DND-41 (cell line): ENCODE results near the gene MAL.

Experiments used
- ATAC-seq: fragments of 200-7000 bp; cut with Tn5 transposase; 3 replicates; pipeline ENCODE4 v1.9.1; 2021; ENCODE audit warnings: low read depth; ENCODE audit not compliant: insufficient read depth
- DNase-seq: peaks from one replicate; pipeline ENCODE4 v3.0.0-alpha.2; 2020
- H2AFZ ChIP-seq: 2 replicates; pipeline ENCODE4 v1.6.0; 2012; ENCODE audit warnings: low read depth, low read length
- H3K27ac ChIP-seq: 2 replicates; pipeline ENCODE4 v1.5.1; 2012; ENCODE audit warnings: low read length, inconsistent platforms
- H3K27me3 ChIP-seq: fragments of 200-600 bp; sonication (generic); 2 replicates; pipeline ENCODE4 v1.6.0; 2012; ENCODE audit warnings: low read length, mild to moderate bottlenecking, inconsistent platforms; ENCODE audit not compliant: insufficient read depth, poor library complexity
- H3K36me3 ChIP-seq: 2 replicates; pipeline ENCODE4 v1.5.1; 2012; ENCODE audit warnings: low read length, inconsistent platforms; ENCODE audit not compliant: insufficient read depth
- H3K4me1 ChIP-seq: 2 replicates; pipeline ENCODE4 v1.5.1; 2012; ENCODE audit warnings: mild to moderate bottlenecking, low read length; ENCODE audit not compliant: insufficient read depth
- H3K4me2 ChIP-seq: 2 replicates; pipeline ENCODE4 v1.6.0; 2012; ENCODE audit warnings: mild to moderate bottlenecking, moderate library complexity, low read length, inconsistent platforms; ENCODE audit not compliant: insufficient read depth
- H3K4me3 ChIP-seq, 2 experiments: fragments of 200-600 bp in 1 of 2; shearing (Covaris generic) in 1 of 2; 2 replicates each; pipeline ENCODE4 v1.5.1; 2012 to 2016; ENCODE audit warnings: inconsistent platforms in 2 of 2, low read length in 2 of 2, mild to moderate bottlenecking in 2 of 2, low read depth in 1 of 2, moderate library complexity in 1 of 2
- H3K79me2 ChIP-seq: 2 replicates; pipeline ENCODE4 v1.6.0; 2012; ENCODE audit warnings: low read length, inconsistent platforms; ENCODE audit not compliant: insufficient read depth
- H3K9ac ChIP-seq: 2 replicates; pipeline ENCODE4 v1.6.0; 2012; ENCODE audit warnings: low read depth, mild to moderate bottlenecking, inconsistent platforms, low read length, moderate library complexity
- H3K9me3 ChIP-seq: 2 replicates; pipeline ENCODE4 v1.5.1; 2012; ENCODE audit warnings: low read length, moderate library complexity, mild to moderate bottlenecking, inconsistent platforms; ENCODE audit not compliant: insufficient read depth, severe bottlenecking
- H4K20me1 ChIP-seq: 2 replicates; pipeline ENCODE4 v1.6.0; 2012; ENCODE audit warnings: low read length; ENCODE audit not compliant: insufficient read depth
- EZH2 ChIP-seq: IDR thresholded peaks from 3 replicates; pipeline ENCODE4 v1.6.1; 2012; ENCODE audit warnings: borderline replicate concordance, low read depth, mild to moderate bottlenecking, moderate library complexity, low read length, inconsistent platforms; ENCODE audit not compliant: severe bottlenecking
- TF ChIP-seq, protein P1 (sequence below): IDR thresholded peaks from 2 replicates; pipeline ENCODE4 v1.5.1; 2012; ENCODE audit warnings: borderline replicate concordance, low read length, moderate library complexity, mild to moderate bottlenecking; ENCODE audit not compliant: poor library complexity, severe bottlenecking; ENCODE audit errors: extremely low read depth

The MAL gene

DNA sequence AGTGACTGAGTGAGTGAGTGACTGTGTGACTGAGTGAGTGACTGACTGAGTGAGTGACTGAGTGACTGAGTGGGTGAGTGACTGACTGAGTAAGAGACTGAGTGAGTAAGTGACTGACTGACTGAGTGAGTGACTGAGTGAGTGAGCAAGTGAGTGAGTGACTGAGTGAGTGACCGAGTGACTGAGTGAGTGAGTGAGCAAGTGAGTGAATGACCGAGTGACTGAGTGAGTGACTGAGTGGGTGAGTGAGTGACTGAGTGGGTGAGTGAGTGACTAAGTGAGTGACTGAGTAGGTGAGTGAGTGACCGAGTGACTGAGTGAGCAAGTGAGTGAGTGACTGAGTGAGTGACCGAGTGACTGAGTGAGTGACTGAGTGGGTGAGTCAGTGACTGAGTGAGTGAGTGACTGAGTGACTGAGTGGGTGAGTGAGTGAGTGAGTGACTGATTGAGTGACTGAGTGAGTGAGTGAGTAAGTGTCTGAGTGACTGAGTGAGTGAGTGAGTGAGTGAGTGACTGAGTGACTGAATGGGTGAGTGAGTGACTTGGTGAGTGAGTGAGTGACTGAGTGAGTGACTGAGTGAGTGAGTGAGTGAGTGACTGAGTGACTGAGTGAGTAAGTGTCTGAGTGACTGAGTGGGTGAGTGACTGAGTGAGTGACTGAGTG, 13.3 kb downstream of the MAL start:
- H3K4me3 ChIP-seq = no peak overlapping the region
- H3K9ac ChIP-seq = no peak overlapping the region
- H3K27ac ChIP-seq = no peak overlapping the region
- H4K20me1 ChIP-seq = peaks cover 12% of the 10 kb centered on the region
- no peaks in the 10 kb centered on the region for H3K9me3 ChIP-seq
- DNase-seq = no peak
- no peak overlapping the region for H2AFZ ChIP-seq
- no peaks in the 10 kb centered on the region for H3K27me3 ChIP-seq
- H3K4me1 ChIP-seq = no peaks in the 10 kb centered on the region
- H3K4me2 ChIP-seq = no peak overlapping the region
- TF ChIP-seq, protein P1, sequence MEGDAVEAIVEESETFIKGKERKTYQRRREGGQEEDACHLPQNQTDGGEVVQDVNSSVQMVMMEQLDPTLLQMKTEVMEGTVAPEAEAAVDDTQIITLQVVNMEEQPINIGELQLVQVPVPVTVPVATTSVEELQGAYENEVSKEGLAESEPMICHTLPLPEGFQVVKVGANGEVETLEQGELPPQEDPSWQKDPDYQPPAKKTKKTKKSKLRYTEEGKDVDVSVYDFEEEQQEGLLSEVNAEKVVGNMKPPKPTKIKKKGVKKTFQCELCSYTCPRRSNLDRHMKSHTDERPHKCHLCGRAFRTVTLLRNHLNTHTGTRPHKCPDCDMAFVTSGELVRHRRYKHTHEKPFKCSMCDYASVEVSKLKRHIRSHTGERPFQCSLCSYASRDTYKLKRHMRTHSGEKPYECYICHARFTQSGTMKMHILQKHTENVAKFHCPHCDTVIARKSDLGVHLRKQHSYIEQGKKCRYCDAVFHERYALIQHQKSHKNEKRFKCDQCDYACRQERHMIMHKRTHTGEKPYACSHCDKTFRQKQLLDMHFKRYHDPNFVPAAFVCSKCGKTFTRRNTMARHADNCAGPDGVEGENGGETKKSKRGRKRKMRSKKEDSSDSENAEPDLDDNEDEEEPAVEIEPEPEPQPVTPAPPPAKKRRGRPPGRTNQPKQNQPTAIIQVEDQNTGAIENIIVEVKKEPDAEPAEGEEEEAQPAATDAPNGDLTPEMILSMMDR = no peak
- no peak for TF ChIP-seq EZH2
- ATAC-seq = no peak
- peaks cover 16% of the 10 kb centered on the region; the same call in 1 of the 2 replicates for H3K79me2 ChIP-seq
- H3K36me3 ChIP-seq = peaks cover 26% of the 10 kb centered on the region

DNA sequence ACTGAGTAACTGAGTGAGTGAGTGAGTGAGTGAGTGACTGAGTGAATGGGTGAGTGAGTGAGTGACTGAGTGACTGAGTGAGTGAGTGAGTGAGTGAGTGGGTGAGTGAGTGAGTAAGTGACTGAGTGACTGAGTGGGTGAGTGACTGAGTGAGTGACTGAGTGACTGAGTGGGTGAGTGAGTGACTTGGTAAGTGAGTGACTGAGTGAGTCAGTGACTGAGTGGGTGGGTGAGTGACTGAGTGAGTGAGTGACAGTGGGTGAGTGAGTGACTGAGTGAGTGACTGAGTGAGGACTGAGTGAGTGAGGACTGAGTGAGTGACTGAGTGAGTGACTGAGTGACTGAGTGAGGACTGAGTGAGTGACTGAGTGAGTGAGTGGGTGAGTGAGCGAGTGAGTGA, 13.9 kb downstream of the MAL start:
- DNase-seq (no peak), ATAC-seq (no peak)
- no peak overlapping the region for H3K4me2 ChIP-seq
- peaks cover 10% of the 10 kb centered on the region; the same call in 1 of the 2 replicates for H3K79me2 ChIP-seq
- no peak overlapping the region for H3K27ac ChIP-seq
- H4K20me1 ChIP-seq = peaks cover 6% of the 10 kb centered on the region
- no peak overlapping the region for H3K4me3 ChIP-seq
- no peak overlapping the region for H2AFZ ChIP-seq
- TF ChIP-seq, protein P1 = no peak
- TF ChIP-seq EZH2 = no peak
- no peaks in the 10 kb centered on the region for H3K4me1 ChIP-seq
- no peak overlapping the region for H3K9ac ChIP-seq
- H3K9me3 ChIP-seq = no peaks in the 10 kb centered on the region
- H3K27me3 ChIP-seq = no peaks in the 10 kb centered on the region
- peaks cover 25% of the 10 kb centered on the region for H3K36me3 ChIP-seq

GRCh38 chr2:95039978-95040377, 14.5 kb downstream of the MAL start:
- Histone ChIP-seq H3K27me3 (no peaks in the 10 kb centered on the region), H3K9ac (no peak overlapping the region), H3K27ac (no peak overlapping the region), H3K9me3 (no peaks in the 10 kb centered on the region), H4K20me1 (peaks cover 3% of the 10 kb centered on the region; the same call in 1 of the 2 replicates), H3K36me3 (peaks cover 28% of the 10 kb centered on the region), H3K4me2 (no peak overlapping the region), H3K4me1 (no peaks in the 10 kb centered on the region), H2AFZ (no peak overlapping the region), H3K79me2 (peaks cover 9% of the 10 kb centered on the region; the same call in 1 of the 2 replicates), H3K4me3 (no peak overlapping the region)
- no peak for TF ChIP-seq EZH2
- TF ChIP-seq, protein P1 = no peak
- ATAC-seq (peak; percentile 14; the same call in 1 of the 3 replicates), DNase-seq (no peak)
